ENCODE results near the gene RPL23. TPM values are rescaled to one million over a fixed set of nuclear protein-coding genes. Genes with fewer than 3 reads are reported as not detected.

Gene RPL23
- total RNA-seq, 1 donor from 2014 or later: 1,585 TPM

- DNase-seq (ENCODE audit: extremely low spot score in 2 of 2): no peak
- peaks cover 30% of the 10 kb centered on the region for H3K4me1 ChIP-seq
- TF ChIP-seq, protein P1, sequence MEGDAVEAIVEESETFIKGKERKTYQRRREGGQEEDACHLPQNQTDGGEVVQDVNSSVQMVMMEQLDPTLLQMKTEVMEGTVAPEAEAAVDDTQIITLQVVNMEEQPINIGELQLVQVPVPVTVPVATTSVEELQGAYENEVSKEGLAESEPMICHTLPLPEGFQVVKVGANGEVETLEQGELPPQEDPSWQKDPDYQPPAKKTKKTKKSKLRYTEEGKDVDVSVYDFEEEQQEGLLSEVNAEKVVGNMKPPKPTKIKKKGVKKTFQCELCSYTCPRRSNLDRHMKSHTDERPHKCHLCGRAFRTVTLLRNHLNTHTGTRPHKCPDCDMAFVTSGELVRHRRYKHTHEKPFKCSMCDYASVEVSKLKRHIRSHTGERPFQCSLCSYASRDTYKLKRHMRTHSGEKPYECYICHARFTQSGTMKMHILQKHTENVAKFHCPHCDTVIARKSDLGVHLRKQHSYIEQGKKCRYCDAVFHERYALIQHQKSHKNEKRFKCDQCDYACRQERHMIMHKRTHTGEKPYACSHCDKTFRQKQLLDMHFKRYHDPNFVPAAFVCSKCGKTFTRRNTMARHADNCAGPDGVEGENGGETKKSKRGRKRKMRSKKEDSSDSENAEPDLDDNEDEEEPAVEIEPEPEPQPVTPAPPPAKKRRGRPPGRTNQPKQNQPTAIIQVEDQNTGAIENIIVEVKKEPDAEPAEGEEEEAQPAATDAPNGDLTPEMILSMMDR (IDR thresholded peaks at IDR 0.05): no peak
- TF ChIP-seq POLR2A (IDR thresholded peaks at IDR 0.05): no peak
- no peak for TF ChIP-seq POLR2AphosphoS5 (IDR thresholded peaks at IDR 0.05; ENCODE audit: insufficient read depth in 1 of 2, low read depth in 1 of 2)
- H3K27me3 ChIP-seq: no peaks in the 10 kb centered on the region
- H3K36me3 ChIP-seq: peaks cover 0 to 46% of the 10 kb centered on the region in 2 donors
- H3K27ac ChIP-seq: peak overlapping the region; percentile 93
- H3K9me3 ChIP-seq: no peaks in the 10 kb centered on the region
- intact Hi-C loops (cut with DNase I): no loop called here
- peak overlapping the region; percentile 46 to 66 for H3K4me3 ChIP-seq
Measured at GRCh38 chr17:38852771-38853291, 690 bp downstream of the RPL23 start.

- TF ChIP-seq, protein P1 (IDR thresholded peaks at IDR 0.05): no peak
- peak overlapping the region; percentile 46 to 66 for H3K4me3 ChIP-seq
- H3K4me1 ChIP-seq: peaks cover 30% of the 10 kb centered on the region
- no peaks in the 10 kb centered on the region for H3K27me3 ChIP-seq
- DNase-seq (ENCODE audit: extremely low spot score in 2 of 2): no peak
- intact Hi-C loops (cut with DNase I): no loop called here
- no peaks in the 10 kb centered on the region for H3K9me3 ChIP-seq
- peaks cover 0 to 60% of the 10 kb centered on the region in 2 donors for H3K36me3 ChIP-seq
- H3K27ac ChIP-seq: no peak overlapping the region
Measured at GRCh38 chr17:38851434-38851833, 2.1 kb downstream of the RPL23 start.

DNA sequence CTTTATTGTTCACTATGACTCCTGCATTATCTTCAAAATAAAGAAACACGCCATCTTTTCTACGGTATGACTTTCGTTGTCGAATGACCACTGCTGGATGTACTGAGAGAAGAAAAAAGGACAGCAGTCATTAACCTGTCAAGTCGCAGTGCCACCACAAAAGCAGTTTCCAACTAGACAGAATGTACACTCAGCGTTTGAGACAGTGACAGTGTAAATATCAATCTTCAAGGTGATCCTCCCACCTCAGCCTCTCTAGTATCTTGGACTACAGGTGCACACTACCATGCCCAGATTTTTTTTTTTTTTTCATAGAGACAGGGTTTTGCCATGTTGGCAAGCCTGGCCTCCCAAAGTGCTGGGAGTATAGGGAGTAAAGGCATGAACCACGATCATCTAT is 3.1 kb downstream of the RPL23 start:
- Histone ChIP-seq H3K36me3 (peaks cover 0 to 63% of the 10 kb centered on the region in 2 donors), H3K4me1 (peaks cover 30% of the 10 kb centered on the region)
- intact Hi-C loops (cut with DNase I): no loop called here

DNA sequence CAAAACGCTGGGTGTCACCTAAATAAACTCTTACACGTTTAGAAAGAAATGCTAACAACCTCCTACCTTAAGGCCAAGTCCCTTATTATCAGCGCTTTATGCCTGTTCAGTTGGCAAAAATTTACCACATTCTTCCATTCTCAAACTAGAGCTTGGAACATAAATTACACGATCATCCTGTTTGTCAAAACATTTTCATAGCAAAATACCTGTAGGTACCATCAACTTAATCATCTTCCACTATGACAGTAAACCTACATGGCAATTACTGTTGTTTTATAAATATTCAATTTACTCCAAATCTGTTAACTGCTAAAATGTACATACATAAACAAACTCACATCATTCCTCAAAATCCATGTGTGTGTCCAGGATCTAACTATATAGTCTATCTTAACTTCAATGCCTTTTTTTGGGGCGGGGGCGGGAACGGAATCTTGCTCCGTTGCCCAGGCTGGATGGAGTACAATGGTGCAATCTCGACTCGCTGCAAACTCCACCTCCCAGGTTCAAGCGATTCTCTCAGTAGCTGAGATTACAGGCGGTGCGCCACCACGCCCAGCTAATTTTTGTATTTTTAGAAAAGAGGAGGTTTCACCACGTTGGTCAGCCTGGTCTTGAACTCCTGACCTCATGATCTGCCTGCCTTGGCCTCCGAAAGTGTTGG is 4.4 kb downstream of the RPL23 start:
- no peak for DNase-seq (ENCODE audit: extremely low spot score in 2 of 2)
- no peaks in the 10 kb centered on the region for H3K9me3 ChIP-seq

More for the DNA sequence above, 3.1 kb downstream of the RPL23 start:
- no peak for DNase-seq (ENCODE audit: extremely low spot score in 2 of 2)
- Histone ChIP-seq H3K4me3 (no peak overlapping the region), H3K9me3 (no peaks in the 10 kb centered on the region), H3K27ac (no peak overlapping the region), H3K27me3 (no peaks in the 10 kb centered on the region)
- TF ChIP-seq POLR2AphosphoS5 (IDR thresholded peaks at IDR 0.05; ENCODE audit: insufficient read depth in 1 of 2, low read depth in 1 of 2) (no peak), POLR2A (IDR thresholded peaks at IDR 0.05) (no peak)
- TF ChIP-seq, protein P1 (IDR thresholded peaks at IDR 0.05): no peak

GRCh38 chr17:38848557-38848891 is 5.0 kb downstream of the RPL23 start:
- TF ChIP-seq POLR2AphosphoS5 (IDR thresholded peaks at IDR 0.05; ENCODE audit: insufficient read depth in 1 of 2, low read depth in 1 of 2): no peak
- TF ChIP-seq, protein P1 (IDR thresholded peaks at IDR 0.05): no peak
- no peak for TF ChIP-seq POLR2A (IDR thresholded peaks at IDR 0.05)
- intact Hi-C loops (cut with DNase I): no loop called here
- no peak overlapping the region for H3K27ac ChIP-seq
- DNase-seq (ENCODE audit: extremely low spot score in 2 of 2): no peak
- no peaks in the 10 kb centered on the region for H3K27me3 ChIP-seq
- no peaks in the 10 kb centered on the region for H3K9me3 ChIP-seq
- H3K4me1 ChIP-seq: peaks cover 23% of the 10 kb centered on the region
- peaks cover 0 to 63% of the 10 kb centered on the region in 2 donors for H3K36me3 ChIP-seq
- no peak overlapping the region for H3K4me3 ChIP-seq

More for the DNA sequence above, 4.4 kb downstream of the RPL23 start:
- Histone ChIP-seq H3K36me3 (peaks cover 0 to 63% of the 10 kb centered on the region in 2 donors), H3K4me3 (no peak overlapping the region), H3K27me3 (no peaks in the 10 kb centered on the region), H3K27ac (no peak overlapping the region), H3K4me1 (peaks cover 25% of the 10 kb centered on the region)
- TF ChIP-seq, protein P1 (IDR thresholded peaks at IDR 0.05): no peak
- no peak for TF ChIP-seq POLR2A (IDR thresholded peaks at IDR 0.05)
- TF ChIP-seq POLR2AphosphoS5 (IDR thresholded peaks at IDR 0.05; ENCODE audit: insufficient read depth in 1 of 2, low read depth in 1 of 2): no peak
- intact Hi-C loops (cut with DNase I): no loop called here

Measured in vagina (tissue), 2 donors.